Suprapubic skin (tissue), 3 donors: ENCODE measurements around the gene XRCC5.

Experiments used
- CTCF ChIP-seq, 2 donors: fragments of 200-600 bp in 1 of 2; fragments of 450-650 bp in 1 of 2; sonication (generic) in 1 of 2; IDR thresholded peaks; one replicate each; pipeline ENCODE4 v1.5.1; 2016 to 2019; ENCODE audit warnings: antibody characterized with exemption in 2 of 2, mild to moderate bottlenecking in 1 of 2, moderate library complexity in 1 of 2
- POLR2A ChIP-seq, 2 donors: fragments of 450-650 bp; IDR thresholded peaks; one replicate each; pipeline ENCODE4 v1.6.1; 2017; ENCODE audit warnings: antibody characterized with exemption in 2 of 2, mild to moderate bottlenecking in 2 of 2, moderate library complexity in 2 of 2

GRCh38 chr2:216110620-216111019 lies 1.5 kb downstream of the XRCC5 start:
- TF ChIP-seq CTCF (IDR thresholded peaks at IDR 0.05) = no peak
- TF ChIP-seq POLR2A (IDR thresholded peaks at IDR 0.05) = no peak
